Panc1 (cell line): ENCODE measurements around the gene CYTH2. TPM values are rescaled to one million over a fixed set of nuclear protein-coding genes. Genes with fewer than 3 reads are reported as not detected.

Experiments
- ATAC-seq: fragments of 200-7000 bp; cut with Tn5 transposase; 2 replicates; pipeline ENCODE4 v1.9.1; 2020; ENCODE audit warnings: mild to moderate bottlenecking, moderate library complexity
- BruUV-seq: library from RNA; stranded (reverse); fragments of 400-500 nt; replicated peaks from 2 replicates; lab custom pipeline; 2021; lab: Mats Ljungman, UMichigan
- CTCF ChIA-PET: fragments of 300-600 bp; sonication (Branson Sonifier 250); formaldehyde crosslinking; loops from one replicate; lab custom pipeline; 2022; ENCODE audit warnings: antibody characterized with exemption; lab: Charles Lee
- POLR2A ChIA-PET: fragments of 300-600 bp; sonication (Branson Sonifier 250); formaldehyde crosslinking; loops from one replicate; lab custom pipeline; 2022; ENCODE audit warnings: antibody characterized with exemption; lab: Charles Lee
- DNase-seq: peaks from one replicate; pipeline ENCODE4 v3.0.0-alpha.2; 2010; ENCODE audit warnings: low read depth, low spot score
- H3K27ac ChIP-seq: 2 replicates; pipeline ENCODE4 v1.5.1; 2011; ENCODE audit warnings: mild to moderate bottlenecking, low read length, inconsistent platforms
- H3K27me3 ChIP-seq: fragments of 200-500 bp; sonication (Bioruptor generic); 2 replicates; pipeline ENCODE4 v1.6.0; 2014; ENCODE audit warnings: low read length, inconsistent platforms; ENCODE audit not compliant: control insufficient read depth, insufficient read depth
- H3K36me3 ChIP-seq: fragments of 200-500 bp; sonication (Bioruptor generic); 2 replicates; pipeline ENCODE4 v1.5.1; 2014; ENCODE audit warnings: inconsistent platforms, mild to moderate bottlenecking, low read length, moderate library complexity; ENCODE audit not compliant: control insufficient read depth, insufficient read depth
- H3K4me1 ChIP-seq: 2 replicates; pipeline ENCODE4 v1.5.1; 2011; ENCODE audit warnings: inconsistent platforms, mild to moderate bottlenecking, low read length, moderate library complexity; ENCODE audit not compliant: control insufficient read depth, insufficient read depth
- H3K4me3 ChIP-seq, 2 experiments: 2 replicates each; pipeline ENCODE4 v1.5.1; 2011 to 2012; ENCODE audit warnings: low read depth in 2 of 2, low read length in 2 of 2, mild to moderate bottlenecking in 2 of 2, inconsistent platforms in 1 of 2, moderate library complexity in 1 of 2
- H3K9me3 ChIP-seq: fragments of 200-500 bp; sonication (Bioruptor generic); 2 replicates; pipeline ENCODE4 v1.5.1; 2014; ENCODE audit warnings: low read depth, mild to moderate bottlenecking, inconsistent platforms, low read length, moderate library complexity; ENCODE audit not compliant: control insufficient read depth, insufficient read depth
- CTCF ChIP-seq: fragments of 450-650 bp; IDR thresholded peaks from 2 replicates; pipeline ENCODE4 v1.5.1; 2017; ENCODE audit warnings: mild to moderate bottlenecking
- POLR2AphosphoS5 ChIP-seq: IDR thresholded peaks from 2 replicates; pipeline ENCODE4 v1.6.1; 2012; ENCODE audit warnings: mild to moderate bottlenecking, low read depth, low read length, moderate library complexity
- REST ChIP-seq, 2 experiments: IDR thresholded peaks; 2 replicates each; pipeline ENCODE4 v1.6.1; 2011 to 2012; ENCODE audit warnings: low read depth in 2 of 2, control low read depth in 1 of 2, low read length in 1 of 2, mild to moderate bottlenecking in 1 of 2, moderate library complexity in 1 of 2; ENCODE audit not compliant: insufficient read depth in 1 of 2
- SIN3A ChIP-seq: IDR thresholded peaks from 2 replicates; pipeline ENCODE4 v1.6.1; 2012; ENCODE audit warnings: low read depth, mild to moderate bottlenecking, low read length, moderate library complexity, borderline replicate concordance; ENCODE audit not compliant: insufficient read depth
- TCF7L2 ChIP-seq: IDR thresholded peaks from 2 replicates; pipeline ENCODE4 v1.6.1; 2011; ENCODE audit warnings: mild to moderate bottlenecking, low read depth, low read length, inconsistent platforms
- in situ Hi-C: cut with HindIII; loops from 2 replicates; pipeline ENCODE4 v1.10.0; 2016; ENCODE audit warnings: low sequenced_read_pairs, low pct_unique_long_range_greater_than_20kb
- intact Hi-C: fragments of 100-400 bp; cut with micrococcal nuclease; formaldehyde crosslinking; loops from one replicate; pipeline ENCODE4 v1.10.0; 2022; ENCODE audit not compliant: unreplicated experiment
- total RNA-seq: library from RNA; stranded (reverse); gene quantifications from one replicate; pipeline ENCODE4 v1.2.1, GENCODE V29; 2021; ENCODE audit not compliant: unreplicated experiment

Gene CYTH2
- total RNA-seq, 1 experiment from 2014 or later: 53.4 TPM

- POLR2A ChIA-PET: no interaction called here
Measured at GRCh38 chr19:48476176-48476575, 7.0 kb downstream of the CYTH2 start.

GRCh38 chr19:48477067-48477685 is 8.0 kb downstream of the CYTH2 start:
- no peaks in the 10 kb centered on the region for H3K9me3 ChIP-seq
- peaks cover 2% of the 10 kb centered on the region for H3K36me3 ChIP-seq
- POLR2A ChIA-PET: interaction anchor here (0.7 kb wide), 1 partner anchor 43 kb away, joined by 3 read pairs; no protein-coding TSS in a partner anchor
- BruUV-seq: no TSS peak
- H3K4me1 ChIP-seq: peaks cover 3% of the 10 kb centered on the region
- CTCF ChIA-PET: no interaction called here
- DNase-seq (no peak), ATAC-seq (no peak)
- H3K4me3 ChIP-seq: no peak overlapping the region
- in situ Hi-C loops (no loop called here), intact Hi-C loops (no loop called here)
- H3K27ac ChIP-seq: no peak overlapping the region
- no peaks in the 10 kb centered on the region for H3K27me3 ChIP-seq
- no peak for TF ChIP-seq SIN3A
- no peak for TF ChIP-seq CTCF
- no peak for TF ChIP-seq POLR2AphosphoS5
- no peak for TF ChIP-seq TCF7L2
- no peak for TF ChIP-seq REST (IDR thresholded peaks at IDR 0.05; ENCODE audit: insufficient read depth in 1 of 2, low read depth in 2 of 2, low read length in 1 of 2)

More at GRCh38 chr19:48476176-48476575, 7.0 kb downstream of the CYTH2 start:
- Histone ChIP-seq H3K9me3 (no peaks in the 10 kb centered on the region), H3K36me3 (peaks cover 2% of the 10 kb centered on the region), H3K27me3 (no peaks in the 10 kb centered on the region), H3K27ac (no peak overlapping the region), H3K4me3 (no peak overlapping the region), H3K4me1 (no peaks in the 10 kb centered on the region)
- in situ Hi-C loops (no loop called here), intact Hi-C loops (no loop called here)
- CTCF ChIA-PET: no interaction called here
- no peak for ATAC-seq
- TF ChIP-seq POLR2AphosphoS5 (no peak), SIN3A (no peak), REST (IDR thresholded peaks at IDR 0.05; ENCODE audit: insufficient read depth in 1 of 2, low read depth in 2 of 2, low read length in 1 of 2) (no peak), CTCF (no peak), TCF7L2 (no peak)
- DNase-seq: no peak
- BruUV-seq: no TSS peak
